NT2/D1 (cell line): ENCODE results near the gene HS2ST1.
"Not testable (repeated sequence)": the region's sequence is repeated elsewhere in the genome, so short reads cannot be mapped to it uniquely, and the experiment has no call there.

Source experiments
- DNase-seq: peaks from one replicate; pipeline ENCODE4 v3.0.0-alpha.2; 2011; ENCODE audit warnings: low read depth, low spot score
- H3K27me3 ChIP-seq: 2 replicates; pipeline ENCODE4 v1.6.0; 2011; ENCODE audit warnings: mild to moderate bottlenecking; ENCODE audit not compliant: insufficient read length, insufficient read depth
- H3K36me3 ChIP-seq: 2 replicates; pipeline ENCODE4 v1.6.1; 2011; ENCODE audit warnings: mild to moderate bottlenecking, low read length, mixed read lengths; ENCODE audit not compliant: insufficient read depth, insufficient read length
- H3K4me1 ChIP-seq: 2 replicates; pipeline ENCODE4 v1.5.1; 2011; ENCODE audit not compliant: insufficient read depth, insufficient read length
- H3K4me3 ChIP-seq: 2 replicates; pipeline ENCODE4 v1.5.1; 2011; ENCODE audit warnings: low read depth; ENCODE audit not compliant: insufficient read length
- H3K9ac ChIP-seq: 2 replicates; pipeline ENCODE4 v1.6.0; 2011; ENCODE audit warnings: low read depth; ENCODE audit not compliant: insufficient read length
- H3K9me3 ChIP-seq: 2 replicates; pipeline ENCODE4 v1.5.1; 2011; ENCODE audit warnings: mild to moderate bottlenecking, low read length; ENCODE audit not compliant: insufficient read depth
- SUZ12 ChIP-seq: IDR thresholded peaks from 2 replicates; pipeline ENCODE4 v1.6.1; 2011; ENCODE audit not compliant: insufficient read length, insufficient read depth; ENCODE audit errors: extremely low read depth
- YY1 ChIP-seq: IDR thresholded peaks from 2 replicates; pipeline ENCODE4 v1.6.1; 2011; ENCODE audit not compliant: insufficient read length, insufficient read depth
- ZNF274 ChIP-seq: IDR thresholded peaks from 2 replicates; pipeline ENCODE4 v1.6.1; 2011; ENCODE audit warnings: mild to moderate bottlenecking, low read depth, low read length

Gene HS2ST1

DNA sequence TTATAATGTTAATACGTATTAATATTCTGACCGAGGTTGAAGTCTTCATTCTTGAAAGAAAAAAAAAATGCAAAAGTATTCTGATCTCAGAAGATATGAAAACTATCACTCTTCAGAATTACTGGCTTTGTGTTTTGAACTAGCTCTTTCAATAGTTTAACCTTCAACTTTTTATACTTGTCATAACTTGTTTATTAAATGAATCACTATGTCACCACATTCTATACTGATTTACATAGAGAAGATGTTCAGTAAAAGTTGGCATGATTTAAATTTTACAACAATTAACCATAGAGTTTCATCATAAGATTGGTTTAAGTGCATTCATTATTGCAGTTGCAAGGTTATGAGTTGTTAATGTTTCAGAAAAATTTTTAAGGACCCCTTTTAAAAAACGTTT lies 57.3 kb downstream of the HS2ST1 start:
- TF ChIP-seq ZNF274 (no peak), SUZ12 (no peak), YY1 (no peak)
- H3K4me1 ChIP-seq, result no peaks in the 10 kb centered on the region
- no peak for DNase-seq
- H3K36me3 ChIP-seq, result no peaks in the 10 kb centered on the region
- H3K9ac ChIP-seq, result no peak overlapping the region
- H3K4me3 ChIP-seq, result no peak overlapping the region
- H3K9me3 ChIP-seq, result no peaks in the 10 kb centered on the region
- no peaks in the 10 kb centered on the region for H3K27me3 ChIP-seq

DNA sequence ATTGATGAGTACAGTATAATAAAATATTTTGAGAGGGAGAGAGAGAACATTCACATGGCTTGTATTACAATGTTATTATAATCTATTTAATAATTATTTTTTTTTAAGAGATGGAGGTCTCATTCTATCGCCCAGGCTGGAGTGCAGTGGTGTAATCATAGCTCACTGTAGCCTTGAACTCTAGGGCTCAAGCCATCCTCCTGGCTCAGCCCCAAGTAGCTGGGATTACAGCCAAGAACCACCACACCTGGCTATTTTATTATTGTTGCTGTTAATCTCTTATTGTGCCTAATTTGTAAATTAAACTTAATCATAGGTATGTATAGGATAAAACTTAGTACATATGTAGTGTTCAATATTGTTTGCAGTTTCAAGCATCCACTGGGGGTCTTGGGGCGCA lies 57.8 kb downstream of the HS2ST1 start:
- no peaks in the 10 kb centered on the region for H3K27me3 ChIP-seq
- no peaks in the 10 kb centered on the region for H3K4me1 ChIP-seq
- H3K36me3 ChIP-seq, result no peaks in the 10 kb centered on the region
- H3K9ac ChIP-seq, result no peak overlapping the region
- no peak for DNase-seq
- no peaks in the 10 kb centered on the region for H3K9me3 ChIP-seq
- TF ChIP-seq SUZ12 (no peak), YY1 (no peak), ZNF274 (no peak)
- H3K4me3 ChIP-seq, result no peak overlapping the region

DNA sequence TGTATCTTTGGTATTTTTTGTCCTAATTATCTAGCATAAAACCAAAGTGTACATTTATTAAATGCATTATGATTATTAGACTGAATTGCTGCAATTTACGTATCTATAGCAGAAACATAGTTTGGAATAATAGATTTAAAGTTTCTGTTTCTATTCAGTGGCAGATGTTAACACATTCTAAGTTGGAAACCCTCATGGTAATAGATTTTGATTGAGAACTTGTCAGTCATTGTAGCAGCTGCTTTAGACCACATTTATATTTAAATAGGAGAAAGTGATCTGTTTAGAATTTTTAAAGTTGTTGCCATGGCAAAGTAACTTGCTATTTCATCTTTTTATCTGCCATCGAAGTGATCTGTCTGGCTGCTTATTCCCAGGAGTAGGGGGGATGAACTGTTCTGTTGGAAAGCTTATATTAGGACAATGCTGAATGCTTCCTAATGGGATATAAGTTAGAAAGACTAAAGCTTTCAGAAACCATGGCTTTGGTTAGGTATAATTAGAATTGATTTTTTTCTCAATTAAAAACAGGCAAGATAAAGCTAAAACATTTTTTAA lies 61.6 kb downstream of the HS2ST1 start:
- Histone ChIP-seq H3K36me3 (no peaks in the 10 kb centered on the region), H3K27me3 (no peaks in the 10 kb centered on the region), H3K4me1 (no peaks in the 10 kb centered on the region), H3K4me3 (no peak overlapping the region), H3K9ac (no peak overlapping the region), H3K9me3 (no peaks in the 10 kb centered on the region)
- TF ChIP-seq ZNF274, result no peak
- no peak for TF ChIP-seq YY1
- no peak for TF ChIP-seq SUZ12
- DNase-seq, result no peak

DNA sequence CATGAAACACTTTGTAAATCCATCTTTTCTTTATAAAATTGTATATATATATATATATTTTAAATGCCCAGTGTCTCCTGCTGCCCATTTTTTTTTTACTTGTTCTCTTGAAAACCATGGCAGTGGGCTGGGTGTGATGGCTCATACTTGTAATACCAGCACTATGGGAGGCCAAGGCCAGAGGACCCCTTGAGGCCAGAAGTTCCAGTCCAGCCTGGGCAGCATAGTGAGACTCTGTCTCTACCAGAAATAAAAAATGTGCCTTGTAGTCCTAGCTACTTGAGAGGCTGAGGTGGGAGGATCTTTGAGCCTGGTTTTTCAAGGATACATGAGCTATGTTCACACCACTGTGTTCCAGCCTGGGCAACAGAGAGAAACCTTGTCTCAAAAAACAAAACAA lies 62.2 kb downstream of the HS2ST1 start:
- H3K4me3 ChIP-seq, result no peak overlapping the region
- H3K9ac ChIP-seq, result no peak overlapping the region
- no peak for TF ChIP-seq YY1
- TF ChIP-seq SUZ12, result no peak
- no peak for TF ChIP-seq ZNF274
- H3K27me3 ChIP-seq, result no peaks in the 10 kb centered on the region
- DNase-seq, result no peak
- no peaks in the 10 kb centered on the region for H3K4me1 ChIP-seq
- 0 out of 2 replicates have a peak, but pooled peaks cover 3% of the 10 kb centered on the region for H3K9me3 ChIP-seq
- H3K36me3 ChIP-seq, result no peaks in the 10 kb centered on the region

DNA sequence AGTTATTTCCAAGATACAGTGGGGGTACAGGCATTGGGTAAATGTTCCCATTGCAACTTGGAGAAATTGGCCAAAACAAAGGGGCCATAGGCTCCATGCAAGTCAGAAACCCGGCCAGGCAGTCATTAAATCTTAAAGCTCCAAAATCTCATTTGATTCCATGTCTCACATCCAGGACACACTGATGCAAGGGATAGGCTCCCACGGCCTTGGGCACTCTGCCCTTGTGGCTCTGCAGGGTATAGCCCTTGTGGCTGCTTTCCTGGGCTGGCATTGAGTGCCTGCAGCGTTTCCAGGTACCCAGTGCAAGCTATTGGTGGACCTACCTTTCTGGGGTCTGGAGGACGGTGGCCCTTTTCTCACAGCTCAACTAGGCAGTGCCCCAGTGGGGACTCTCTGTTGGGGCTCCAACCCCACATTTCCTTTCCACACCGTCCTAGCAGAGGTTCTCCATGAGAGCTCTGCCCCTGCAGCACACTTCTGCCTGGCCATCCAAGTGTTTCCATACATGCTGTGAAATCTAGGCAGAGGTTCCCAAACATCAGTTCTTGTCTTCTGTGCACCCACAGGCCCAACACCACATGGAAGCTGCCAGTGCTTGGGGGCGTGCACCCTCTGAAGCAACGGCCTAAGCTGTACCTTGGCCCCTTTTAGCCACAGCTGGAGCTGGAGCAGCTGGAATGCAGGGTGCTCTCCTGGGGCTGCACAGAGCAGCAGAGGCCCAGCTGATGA lies 67.2 kb downstream of the HS2ST1 start:
- no peak for DNase-seq
- H3K4me1 ChIP-seq, result no peaks in the 10 kb centered on the region
- no peaks in the 10 kb centered on the region for H3K36me3 ChIP-seq
- no peak overlapping the region for H3K4me3 ChIP-seq
- TF ChIP-seq ZNF274 (no peak), SUZ12 (no peak), YY1 (no peak)
- H3K9ac ChIP-seq, result no peak overlapping the region
- no peaks in the 10 kb centered on the region for H3K27me3 ChIP-seq
- H3K9me3 ChIP-seq, result 0 out of 2 replicates have a peak, but pooled peaks cover 9% of the 10 kb centered on the region

DNA sequence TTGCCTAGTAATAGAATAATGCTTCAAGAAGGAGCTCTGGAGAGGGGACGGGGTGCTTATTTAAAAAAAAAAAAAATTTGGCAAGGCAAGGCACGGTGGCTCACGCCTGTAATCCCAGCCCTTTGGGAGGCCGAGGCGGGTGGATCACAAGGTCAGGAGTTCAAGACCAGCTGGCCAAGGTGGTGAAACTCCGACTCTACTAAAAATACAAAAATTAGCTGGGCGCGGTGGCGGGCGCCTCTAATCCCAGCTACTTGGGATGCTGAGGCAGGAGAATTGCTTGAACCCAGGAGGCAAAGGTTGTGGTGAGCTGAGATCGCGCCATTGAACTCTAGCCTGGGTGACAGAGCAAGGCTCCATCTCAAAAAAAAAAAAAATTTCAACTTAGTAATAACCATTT lies 69.2 kb downstream of the HS2ST1 start:
- not testable (repeated sequence) for H3K27me3 ChIP-seq, H3K4me1 ChIP-seq, H3K4me3 ChIP-seq, H3K36me3 ChIP-seq, H3K9ac ChIP-seq, DNase-seq, H3K9me3 ChIP-seq

DNA sequence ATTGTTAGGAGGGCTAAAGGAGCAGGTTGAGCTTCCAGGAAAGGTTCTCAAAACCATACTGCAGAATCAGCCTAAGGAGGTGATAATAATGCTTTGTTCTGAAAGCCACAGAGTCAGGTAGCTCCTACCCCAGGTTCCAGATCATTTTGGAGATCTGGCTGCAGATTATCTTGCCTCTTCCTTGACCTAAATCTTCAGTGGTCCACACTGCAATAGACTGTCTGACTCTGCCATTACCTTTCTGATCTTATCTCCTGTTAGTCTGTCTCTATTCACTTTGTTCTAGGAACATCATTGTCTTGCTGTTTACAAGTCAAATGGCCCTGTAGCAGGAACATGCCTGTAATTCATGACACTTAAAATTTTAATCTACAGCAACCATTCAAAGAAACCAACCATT lies 73.0 kb downstream of the HS2ST1 start:
- Histone ChIP-seq H3K4me3 (no peak overlapping the region), H3K9ac (no peak overlapping the region), H3K36me3 (no peaks in the 10 kb centered on the region)

More for the DNA sequence above, 73.0 kb downstream of the HS2ST1 start:
- H3K4me1 ChIP-seq, result no peaks in the 10 kb centered on the region
- no peak for TF ChIP-seq ZNF274
- no peak for TF ChIP-seq SUZ12
- no peak for TF ChIP-seq YY1
- H3K27me3 ChIP-seq, result no peaks in the 10 kb centered on the region
- no peaks in the 10 kb centered on the region for H3K9me3 ChIP-seq
- no peak for DNase-seq
